PFSK-1 (cell line): ENCODE results near the gene CERS5.

Source experiments
- FOXP2 ChIP-seq: optimal IDR thresholded peaks from 2 replicates; pipeline ENCODE3; 2011; ENCODE audit warnings: borderline replicate concordance, control low read depth, inconsistent platforms; ENCODE audit not compliant: insufficient read depth; ENCODE audit errors: extremely low read length, extremely low read depth
- POLR2AphosphoS5 ChIP-seq: IDR thresholded peaks from 2 replicates; pipeline ENCODE4 v1.6.1; 2012; ENCODE audit warnings: low read depth, mild to moderate bottlenecking, control low read depth, low read length, moderate library complexity
- SIN3A ChIP-seq: IDR thresholded peaks from 2 replicates; pipeline ENCODE4 v1.6.1; 2012; ENCODE audit warnings: mild to moderate bottlenecking, low read length, moderate library complexity, borderline replicate concordance; ENCODE audit not compliant: insufficient read depth

- TF ChIP-seq FOXP2 (no peak), POLR2AphosphoS5 (no peak), SIN3A (no peak)
Measured at GRCh38 chr12:50106907-50107306, 60.3 kb downstream of the CERS5 start.
